Measurements from ENCODE around the gene GMPR2.

GRCh38 chr14:24207625-24208024, 25.1 kb upstream of the GMPR2 start:
- TF ChIP-seq, protein P1, sequence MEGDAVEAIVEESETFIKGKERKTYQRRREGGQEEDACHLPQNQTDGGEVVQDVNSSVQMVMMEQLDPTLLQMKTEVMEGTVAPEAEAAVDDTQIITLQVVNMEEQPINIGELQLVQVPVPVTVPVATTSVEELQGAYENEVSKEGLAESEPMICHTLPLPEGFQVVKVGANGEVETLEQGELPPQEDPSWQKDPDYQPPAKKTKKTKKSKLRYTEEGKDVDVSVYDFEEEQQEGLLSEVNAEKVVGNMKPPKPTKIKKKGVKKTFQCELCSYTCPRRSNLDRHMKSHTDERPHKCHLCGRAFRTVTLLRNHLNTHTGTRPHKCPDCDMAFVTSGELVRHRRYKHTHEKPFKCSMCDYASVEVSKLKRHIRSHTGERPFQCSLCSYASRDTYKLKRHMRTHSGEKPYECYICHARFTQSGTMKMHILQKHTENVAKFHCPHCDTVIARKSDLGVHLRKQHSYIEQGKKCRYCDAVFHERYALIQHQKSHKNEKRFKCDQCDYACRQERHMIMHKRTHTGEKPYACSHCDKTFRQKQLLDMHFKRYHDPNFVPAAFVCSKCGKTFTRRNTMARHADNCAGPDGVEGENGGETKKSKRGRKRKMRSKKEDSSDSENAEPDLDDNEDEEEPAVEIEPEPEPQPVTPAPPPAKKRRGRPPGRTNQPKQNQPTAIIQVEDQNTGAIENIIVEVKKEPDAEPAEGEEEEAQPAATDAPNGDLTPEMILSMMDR (IDR thresholded peaks at IDR 0.05) = no peak
- TF ChIP-seq POLR2AphosphoS5 (IDR thresholded peaks at IDR 0.05; ENCODE audit: insufficient read depth in 1 of 2, low read depth in 1 of 2) (no peak), POLR2A (IDR thresholded peaks at IDR 0.05) (no peak)
